HepG2 (cell line): Measurements from ENCODE around the gene DNASE2. TPM values are rescaled to one million over a fixed set of nuclear protein-coding genes. Genes with fewer than 3 reads are reported as not detected.
A peak's percentile ranks its signal among the peaks of the same experiment; 100 is the strongest.

Source experiments
- ARNT ChIP-seq: fragments of 450-650 bp; IDR thresholded peaks from 2 replicates; pipeline ENCODE4 v1.6.1; 2017
- HOXD1 ChIP-seq: sonication (generic); formaldehyde crosslinking; IDR thresholded peaks from 2 replicates; pipeline ENCODE4 v1.5.0; 2020; ENCODE audit warnings: missing genetic modification reagents
- RCOR2 ChIP-seq: IDR thresholded peaks from 2 replicates; pipeline ENCODE4 v1.6.1; 2016; ENCODE audit warnings: missing biosample characterization, missing genetic modification reagents
- SIN3A ChIP-seq: IDR thresholded peaks from 2 replicates; pipeline ENCODE4 v1.6.1; 2011; ENCODE audit warnings: low read depth, mild to moderate bottlenecking, control low read depth, low read length, borderline replicate concordance
- YY1 ChIP-seq: IDR thresholded peaks from 2 replicates; pipeline ENCODE4 v1.6.1; 2011; ENCODE audit warnings: low read length, low read depth, moderate library complexity, mild to moderate bottlenecking; ENCODE audit not compliant: insufficient read depth, insufficient replicate concordance
- ZNF124 ChIP-seq: sonication (generic); formaldehyde crosslinking; IDR thresholded peaks from 2 replicates; pipeline ENCODE4 v1.4.0; 2020; ENCODE audit warnings: missing genetic modification reagents
- polyA plus RNA-seq, 8 experiments: library from polyadenylated mRNA; depleted of rRNA in 3 of 8; stranded (reverse) in 7 of 8; unstranded in 1 of 8; fragments of >200 nt; fragmentation: Illumina TruSeq in 4 of 8; extraction: Trizol in 4 of 8; gene quantifications; 2 replicates each; pipeline versions ENCODE4 v1.2.1 to v1.2.3, GENCODE V29; 2011 to 2016; ENCODE audit warnings: low read depth in 4 of 8, missing spikeins in 1 of 8, mixed read lengths in 1 of 8; ENCODE audit not compliant: insufficient read depth in 1 of 8
- total RNA-seq, 5 experiments: library from RNA; depleted of rRNA; stranded (reverse); fragments of >200 nt; fragmentation: Illumina TruSeq; extraction: Trizol; gene quantifications; 2 replicates each; pipeline ENCODE4 v1.2.3, GENCODE V29; 2016; ENCODE audit warnings: low read depth in 1 of 5
- TF ChIP-seq, protein P1 (sequence below): sonication (generic); formaldehyde crosslinking; IDR thresholded peaks from 2 replicates; pipeline ENCODE4 v1.9.0; 2021; ENCODE audit warnings: missing genetic modification reagents, mild to moderate bottlenecking, borderline replicate concordance
- TF ChIP-seq, protein P2 (sequence below): sonication (generic); formaldehyde crosslinking; IDR thresholded peaks from 2 replicates; pipeline ENCODE4 v1.9.0; 2021; ENCODE audit warnings: missing genetic modification reagents, borderline replicate concordance
- TF ChIP-seq, protein P3 (sequence below): IDR thresholded peaks from 2 replicates; pipeline ENCODE4 v1.6.1; 2018; ENCODE audit warnings: missing genetic modification reagents
- TF ChIP-seq, protein P4 (sequence below): sonication (generic); formaldehyde crosslinking; IDR thresholded peaks from 2 replicates; pipeline ENCODE4 v1.4.0; 2020; ENCODE audit warnings: missing genetic modification reagents
- TF ChIP-seq, protein P5 (sequence below): sonication (generic); formaldehyde crosslinking; IDR thresholded peaks from 2 replicates; pipeline ENCODE4 v1.9.0; 2021; ENCODE audit warnings: missing genetic modification reagents, borderline replicate concordance
- TF ChIP-seq, protein P6 (sequence below): IDR thresholded peaks from 2 replicates; pipeline ENCODE4 v1.6.1; 2016; ENCODE audit warnings: low read depth, missing genetic modification reagents, missing compliant biosample characterization

The DNASE2 gene
- total and polyA plus RNA-seq, 2 of the 13 experiments (the other 11 are each of a cell fraction or from before 2014, with no cell fraction given): 7.5 to 16.2 TPM

DNA sequence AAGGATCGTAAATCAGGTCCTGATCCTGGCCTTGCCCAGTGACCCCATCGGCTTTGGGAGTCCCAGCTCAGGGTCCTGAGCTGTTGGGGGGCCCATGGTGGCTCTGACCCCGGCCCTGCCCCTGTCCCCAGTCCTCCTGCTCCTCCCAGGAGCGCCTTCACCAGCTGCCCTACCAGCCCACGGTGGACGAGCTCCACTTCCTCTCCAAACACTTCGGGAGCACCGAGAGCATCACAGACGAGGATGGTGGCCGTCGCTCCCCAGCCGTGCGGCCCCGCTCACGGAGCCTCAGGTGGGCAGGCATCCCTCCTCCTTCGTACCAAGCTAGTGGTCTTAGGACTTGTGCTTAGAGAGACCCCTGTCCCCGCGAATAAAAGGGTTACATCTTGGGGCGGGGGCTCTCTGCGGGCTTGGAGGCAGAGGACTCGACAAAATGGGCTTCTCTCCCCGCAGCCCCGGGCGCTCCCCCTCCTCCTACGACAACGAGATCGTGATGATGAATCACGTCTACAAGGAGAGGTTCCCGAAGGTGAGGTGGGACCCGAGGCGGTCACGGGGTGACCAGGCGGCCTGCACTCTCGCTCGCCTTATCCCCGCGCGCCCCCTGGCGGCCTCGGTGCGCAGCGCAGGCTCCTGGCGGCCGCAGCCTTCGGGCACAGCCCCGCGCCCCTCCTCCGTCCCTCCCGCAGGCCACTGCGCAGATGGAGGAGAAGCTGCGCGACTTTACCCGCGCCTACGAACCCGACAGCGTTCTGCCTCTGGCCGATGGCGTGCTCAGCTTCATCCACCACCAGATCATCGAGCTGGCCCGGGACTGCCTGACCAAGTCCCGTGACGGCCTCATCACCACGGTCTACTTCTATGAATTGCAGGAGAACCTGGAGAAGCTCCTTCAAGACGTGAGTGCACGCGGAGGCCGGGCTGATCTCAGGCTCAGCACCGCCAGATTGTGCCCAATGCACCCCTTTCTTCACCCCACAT, 33.8 kb downstream of the DNASE2 start (continued):
- TF ChIP-seq, protein P1, sequence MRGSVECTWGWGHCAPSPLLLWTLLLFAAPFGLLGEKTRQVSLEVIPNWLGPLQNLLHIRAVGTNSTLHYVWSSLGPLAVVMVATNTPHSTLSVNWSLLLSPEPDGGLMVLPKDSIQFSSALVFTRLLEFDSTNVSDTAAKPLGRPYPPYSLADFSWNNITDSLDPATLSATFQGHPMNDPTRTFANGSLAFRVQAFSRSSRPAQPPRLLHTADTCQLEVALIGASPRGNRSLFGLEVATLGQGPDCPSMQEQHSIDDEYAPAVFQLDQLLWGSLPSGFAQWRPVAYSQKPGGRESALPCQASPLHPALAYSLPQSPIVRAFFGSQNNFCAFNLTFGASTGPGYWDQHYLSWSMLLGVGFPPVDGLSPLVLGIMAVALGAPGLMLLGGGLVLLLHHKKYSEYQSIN (CRISPR knock-in tag): no peak
- TF ChIP-seq, protein P2, sequence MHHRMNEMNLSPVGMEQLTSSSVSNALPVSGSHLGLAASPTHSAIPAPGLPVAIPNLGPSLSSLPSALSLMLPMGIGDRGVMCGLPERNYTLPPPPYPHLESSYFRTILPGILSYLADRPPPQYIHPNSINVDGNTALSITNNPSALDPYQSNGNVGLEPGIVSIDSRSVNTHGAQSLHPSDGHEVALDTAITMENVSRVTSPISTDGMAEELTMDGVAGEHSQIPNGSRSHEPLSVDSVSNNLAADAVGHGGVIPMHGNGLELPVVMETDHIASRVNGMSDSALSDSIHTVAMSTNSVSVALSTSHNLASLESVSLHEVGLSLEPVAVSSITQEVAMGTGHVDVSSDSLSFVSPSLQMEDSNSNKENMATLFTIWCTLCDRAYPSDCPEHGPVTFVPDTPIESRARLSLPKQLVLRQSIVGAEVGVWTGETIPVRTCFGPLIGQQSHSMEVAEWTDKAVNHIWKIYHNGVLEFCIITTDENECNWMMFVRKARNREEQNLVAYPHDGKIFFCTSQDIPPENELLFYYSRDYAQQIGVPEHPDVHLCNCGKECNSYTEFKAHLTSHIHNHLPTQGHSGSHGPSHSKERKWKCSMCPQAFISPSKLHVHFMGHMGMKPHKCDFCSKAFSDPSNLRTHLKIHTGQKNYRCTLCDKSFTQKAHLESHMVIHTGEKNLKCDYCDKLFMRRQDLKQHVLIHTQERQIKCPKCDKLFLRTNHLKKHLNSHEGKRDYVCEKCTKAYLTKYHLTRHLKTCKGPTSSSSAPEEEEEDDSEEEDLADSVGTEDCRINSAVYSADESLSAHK (CRISPR knock-in tag): no peak
- TF ChIP-seq RCOR2: no peak
- no peak for TF ChIP-seq HOXD1 (CRISPR knock-in tag)
- no peak for TF ChIP-seq SIN3A
- TF ChIP-seq, protein P3, sequence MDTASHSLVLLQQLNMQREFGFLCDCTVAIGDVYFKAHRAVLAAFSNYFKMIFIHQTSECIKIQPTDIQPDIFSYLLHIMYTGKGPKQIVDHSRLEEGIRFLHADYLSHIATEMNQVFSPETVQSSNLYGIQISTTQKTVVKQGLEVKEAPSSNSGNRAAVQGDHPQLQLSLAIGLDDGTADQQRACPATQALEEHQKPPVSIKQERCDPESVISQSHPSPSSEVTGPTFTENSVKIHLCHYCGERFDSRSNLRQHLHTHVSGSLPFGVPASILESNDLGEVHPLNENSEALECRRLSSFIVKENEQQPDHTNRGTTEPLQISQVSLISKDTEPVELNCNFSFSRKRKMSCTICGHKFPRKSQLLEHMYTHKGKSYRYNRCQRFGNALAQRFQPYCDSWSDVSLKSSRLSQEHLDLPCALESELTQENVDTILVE (CRISPR knock-in tag): no peak; the same call in 1 of the 2 replicates
- TF ChIP-seq, protein P4, sequence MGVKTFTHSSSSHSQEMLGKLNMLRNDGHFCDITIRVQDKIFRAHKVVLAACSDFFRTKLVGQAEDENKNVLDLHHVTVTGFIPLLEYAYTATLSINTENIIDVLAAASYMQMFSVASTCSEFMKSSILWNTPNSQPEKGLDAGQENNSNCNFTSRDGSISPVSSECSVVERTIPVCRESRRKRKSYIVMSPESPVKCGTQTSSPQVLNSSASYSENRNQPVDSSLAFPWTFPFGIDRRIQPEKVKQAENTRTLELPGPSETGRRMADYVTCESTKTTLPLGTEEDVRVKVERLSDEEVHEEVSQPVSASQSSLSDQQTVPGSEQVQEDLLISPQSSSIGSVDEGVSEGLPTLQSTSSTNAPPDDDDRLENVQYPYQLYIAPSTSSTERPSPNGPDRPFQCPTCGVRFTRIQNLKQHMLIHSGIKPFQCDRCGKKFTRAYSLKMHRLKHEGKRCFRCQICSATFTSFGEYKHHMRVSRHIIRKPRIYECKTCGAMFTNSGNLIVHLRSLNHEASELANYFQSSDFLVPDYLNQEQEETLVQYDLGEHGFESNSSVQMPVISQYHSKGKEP (CRISPR knock-in tag): no peak
- TF ChIP-seq, protein P5, sequence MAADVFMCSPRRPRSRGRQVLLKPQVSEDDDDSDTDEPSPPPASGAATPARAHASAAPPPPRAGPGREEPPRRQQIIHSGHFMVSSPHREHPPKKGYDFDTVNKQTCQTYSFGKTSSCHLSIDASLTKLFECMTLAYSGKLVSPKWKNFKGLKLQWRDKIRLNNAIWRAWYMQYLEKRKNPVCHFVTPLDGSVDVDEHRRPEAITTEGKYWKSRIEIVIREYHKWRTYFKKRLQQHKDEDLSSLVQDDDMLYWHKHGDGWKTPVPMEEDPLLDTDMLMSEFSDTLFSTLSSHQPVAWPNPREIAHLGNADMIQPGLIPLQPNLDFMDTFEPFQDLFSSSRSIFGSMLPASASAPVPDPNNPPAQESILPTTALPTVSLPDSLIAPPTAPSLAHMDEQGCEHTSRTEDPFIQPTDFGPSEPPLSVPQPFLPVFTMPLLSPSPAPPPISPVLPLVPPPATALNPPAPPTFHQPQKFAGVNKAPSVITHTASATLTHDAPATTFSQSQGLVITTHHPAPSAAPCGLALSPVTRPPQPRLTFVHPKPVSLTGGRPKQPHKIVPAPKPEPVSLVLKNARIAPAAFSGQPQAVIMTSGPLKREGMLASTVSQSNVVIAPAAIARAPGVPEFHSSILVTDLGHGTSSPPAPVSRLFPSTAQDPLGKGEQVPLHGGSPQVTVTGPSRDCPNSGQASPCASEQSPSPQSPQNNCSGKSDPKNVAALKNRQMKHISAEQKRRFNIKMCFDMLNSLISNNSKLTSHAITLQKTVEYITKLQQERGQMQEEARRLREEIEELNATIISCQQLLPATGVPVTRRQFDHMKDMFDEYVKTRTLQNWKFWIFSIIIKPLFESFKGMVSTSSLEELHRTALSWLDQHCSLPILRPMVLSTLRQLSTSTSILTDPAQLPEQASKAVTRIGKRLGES (CRISPR knock-in tag): no peak
- TF ChIP-seq, protein P6, sequence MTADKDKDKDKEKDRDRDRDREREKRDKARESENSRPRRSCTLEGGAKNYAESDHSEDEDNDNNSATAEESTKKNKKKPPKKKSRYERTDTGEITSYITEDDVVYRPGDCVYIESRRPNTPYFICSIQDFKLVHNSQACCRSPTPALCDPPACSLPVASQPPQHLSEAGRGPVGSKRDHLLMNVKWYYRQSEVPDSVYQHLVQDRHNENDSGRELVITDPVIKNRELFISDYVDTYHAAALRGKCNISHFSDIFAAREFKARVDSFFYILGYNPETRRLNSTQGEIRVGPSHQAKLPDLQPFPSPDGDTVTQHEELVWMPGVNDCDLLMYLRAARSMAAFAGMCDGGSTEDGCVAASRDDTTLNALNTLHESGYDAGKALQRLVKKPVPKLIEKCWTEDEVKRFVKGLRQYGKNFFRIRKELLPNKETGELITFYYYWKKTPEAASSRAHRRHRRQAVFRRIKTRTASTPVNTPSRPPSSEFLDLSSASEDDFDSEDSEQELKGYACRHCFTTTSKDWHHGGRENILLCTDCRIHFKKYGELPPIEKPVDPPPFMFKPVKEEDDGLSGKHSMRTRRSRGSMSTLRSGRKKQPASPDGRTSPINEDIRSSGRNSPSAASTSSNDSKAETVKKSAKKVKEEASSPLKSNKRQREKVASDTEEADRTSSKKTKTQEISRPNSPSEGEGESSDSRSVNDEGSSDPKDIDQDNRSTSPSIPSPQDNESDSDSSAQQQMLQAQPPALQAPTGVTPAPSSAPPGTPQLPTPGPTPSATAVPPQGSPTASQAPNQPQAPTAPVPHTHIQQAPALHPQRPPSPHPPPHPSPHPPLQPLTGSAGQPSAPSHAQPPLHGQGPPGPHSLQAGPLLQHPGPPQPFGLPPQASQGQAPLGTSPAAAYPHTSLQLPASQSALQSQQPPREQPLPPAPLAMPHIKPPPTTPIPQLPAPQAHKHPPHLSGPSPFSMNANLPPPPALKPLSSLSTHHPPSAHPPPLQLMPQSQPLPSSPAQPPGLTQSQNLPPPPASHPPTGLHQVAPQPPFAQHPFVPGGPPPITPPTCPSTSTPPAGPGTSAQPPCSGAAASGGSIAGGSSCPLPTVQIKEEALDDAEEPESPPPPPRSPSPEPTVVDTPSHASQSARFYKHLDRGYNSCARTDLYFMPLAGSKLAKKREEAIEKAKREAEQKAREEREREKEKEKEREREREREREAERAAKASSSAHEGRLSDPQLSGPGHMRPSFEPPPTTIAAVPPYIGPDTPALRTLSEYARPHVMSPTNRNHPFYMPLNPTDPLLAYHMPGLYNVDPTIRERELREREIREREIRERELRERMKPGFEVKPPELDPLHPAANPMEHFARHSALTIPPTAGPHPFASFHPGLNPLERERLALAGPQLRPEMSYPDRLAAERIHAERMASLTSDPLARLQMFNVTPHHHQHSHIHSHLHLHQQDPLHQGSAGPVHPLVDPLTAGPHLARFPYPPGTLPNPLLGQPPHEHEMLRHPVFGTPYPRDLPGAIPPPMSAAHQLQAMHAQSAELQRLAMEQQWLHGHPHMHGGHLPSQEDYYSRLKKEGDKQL (CRISPR knock-in tag): no peak
- TF ChIP-seq ZNF124 (CRISPR knock-in tag): no peak
- no peak for TF ChIP-seq ARNT
- peak; percentile 51 for TF ChIP-seq YY1
